CD14-positive monocyte (primary cell): ENCODE results near the gene TAGLN3. TPM values are rescaled to one million over a fixed set of nuclear protein-coding genes. Genes with fewer than 3 reads are reported as not detected.

ENCODE experiments used
- DNase-seq, 3 donors: peaks; one replicate each; pipeline ENCODE4 v3.0.0-alpha.2; 2011 to 2022
- H2AFZ ChIP-seq: 2 replicates; pipeline ENCODE4 v1.6.0; 2012; ENCODE audit warnings: mild to moderate bottlenecking, low read depth, low read length, inconsistent platforms; ENCODE audit not compliant: insufficient read depth, poor library complexity, severe bottlenecking
- H3K27ac ChIP-seq, 2 donors: 1 replicate in 1 of 2; 2 replicates in 1 of 2; pipeline ENCODE4 v1.5.1; 2012 to 2013; ENCODE audit warnings: low read length in 2 of 2, control low read depth in 1 of 2, inconsistent platforms in 1 of 2, low read depth in 1 of 2, mild to moderate bottlenecking in 1 of 2
- H3K27me3 ChIP-seq, 2 donors: one replicate each; pipeline versions ENCODE4 v1.6.0 to v1.6.1; 2011 to 2013; ENCODE audit warnings: low read length in 2 of 2; ENCODE audit not compliant: control insufficient read depth in 2 of 2, insufficient read depth in 2 of 2
- H3K36me3 ChIP-seq, 2 donors: replicated peaks in 1 of 2; 1 replicate in 1 of 2; 2 replicates in 1 of 2; pipeline versions ENCODE4 v1.5.1 to v1.6.1; 2012 to 2013; ENCODE audit warnings: low read length in 2 of 2, control low read depth in 1 of 2, inconsistent platforms in 1 of 2, mild to moderate bottlenecking in 1 of 2; ENCODE audit not compliant: insufficient read depth in 2 of 2, control insufficient read depth in 1 of 2
- H3K4me1 ChIP-seq, 2 donors: 1 replicate in 1 of 2; 2 replicates in 1 of 2; pipeline versions ENCODE4 v1.5.1 to v1.6.1; 2012 to 2013; ENCODE audit warnings: low read length in 2 of 2, control low read depth in 1 of 2, inconsistent platforms in 1 of 2, mild to moderate bottlenecking in 1 of 2, moderate library complexity in 1 of 2; ENCODE audit not compliant: insufficient read depth in 2 of 2, control insufficient read depth in 1 of 2
- H3K4me2 ChIP-seq: replicated peaks from 2 replicates; pipeline ENCODE3; 2012; ENCODE audit warnings: low read length, moderate library complexity, mild to moderate bottlenecking; ENCODE audit not compliant: poor library complexity, severe bottlenecking; ENCODE audit errors: extremely low read depth
- H3K4me3 ChIP-seq, 3 experiments: fragments of 200-600 bp in 1 of 3; sonication (generic) in 1 of 3; replicated peaks in 1 of 3; 1 replicate in 2 of 3; 2 replicates in 1 of 3; pipeline ENCODE4 v1.5.1; 2011 to 2013; ENCODE audit warnings: low read length in 3 of 3, mild to moderate bottlenecking in 3 of 3, control low read depth in 2 of 3, low read depth in 2 of 3, inconsistent platforms in 1 of 3, moderate library complexity in 1 of 3
- H3K79me2 ChIP-seq: 2 replicates; pipeline ENCODE4 v1.6.0; 2012; ENCODE audit warnings: mild to moderate bottlenecking, control low read depth, inconsistent platforms, low read length, moderate library complexity; ENCODE audit not compliant: insufficient read depth
- H3K9ac ChIP-seq: 2 replicates; pipeline ENCODE4 v1.6.0; 2017; ENCODE audit warnings: low read length, mild to moderate bottlenecking; ENCODE audit not compliant: insufficient read depth, poor library complexity, severe bottlenecking
- H3K9me3 ChIP-seq, 2 donors: replicated peaks in 1 of 2; 1 replicate in 1 of 2; 2 replicates in 1 of 2; pipeline versions ENCODE4 v1.5.1 to v1.6.1; 2012 to 2013; ENCODE audit warnings: low read length in 2 of 2, control low read depth in 1 of 2; ENCODE audit not compliant: control insufficient read depth in 1 of 2, insufficient read depth in 1 of 2
- H4K20me1 ChIP-seq: 2 replicates; pipeline ENCODE4 v1.6.0; 2012; ENCODE audit warnings: mild to moderate bottlenecking, low read length, control low read depth, moderate library complexity; ENCODE audit not compliant: insufficient read depth
- H3K27ac Mint-ChIP-seq, 7 donors: one replicate each; pipeline ENCODE4 v1.8.0; 2020; ENCODE audit warnings: mild to moderate bottlenecking in 7 of 7, mixed read lengths in 7 of 7, moderate library complexity in 6 of 7, inconsistent platforms in 2 of 7
- H3K27me3 Mint-ChIP-seq, 3 donors: one replicate each; pipeline ENCODE4 v1.8.0; 2021 to 2022; ENCODE audit warnings: low read depth in 3 of 3, mild to moderate bottlenecking in 3 of 3, mixed read lengths in 3 of 3, moderate library complexity in 3 of 3, inconsistent platforms in 1 of 3
- H3K36me3 Mint-ChIP-seq, 2 donors: one replicate each; pipeline ENCODE4 v1.8.0; 2020; ENCODE audit warnings: mixed read lengths in 2 of 2, inconsistent platforms in 1 of 2, mild to moderate bottlenecking in 1 of 2
- H3K4me1 Mint-ChIP-seq: one replicate; pipeline ENCODE4 v1.8.0; 2020; ENCODE audit warnings: mild to moderate bottlenecking, mixed read lengths
- H3K4me3 Mint-ChIP-seq, 2 donors: one replicate each; pipeline ENCODE4 v1.8.0; 2020; ENCODE audit warnings: mild to moderate bottlenecking in 2 of 2, mixed read lengths in 2 of 2, moderate library complexity in 1 of 2
- H3K9me3 Mint-ChIP-seq, 7 donors: one replicate each; pipeline ENCODE4 v1.8.0; 2020 to 2022; ENCODE audit warnings: mixed read lengths in 7 of 7, mild to moderate bottlenecking in 6 of 7, moderate library complexity in 6 of 7, inconsistent platforms in 2 of 7
- CTCF ChIP-seq: fragments of 200-600 bp; IDR thresholded peaks from one replicate; pipeline ENCODE4 v1.8.0; 2022; ENCODE audit warnings: antibody characterized with exemption, mild to moderate bottlenecking
- WGBS: methylation state at CpG from one replicate; pipeline ENCODE4 v1.1.5; 2013; ENCODE audit warnings: missing lambda C conversion rate; ENCODE audit not compliant: insufficient coverage; 5-methylcytosine and 5-hydroxymethylcytosine counted together
- intact Hi-C, 2 donors: fragments of 100-400 bp; cut with micrococcal nuclease; formaldehyde crosslinking; loops; one replicate each; pipeline versions ENCODE4 v1.15.0 to v1.15.1; 2023
- polyA plus RNA-seq, 3 donors: library from polyadenylated mRNA; depleted of rRNA in 1 of 3; unstranded in 2 of 3; stranded (reverse) in 1 of 3; fragments of 300-500 nt in 2 of 3; fragments of >200 nt in 1 of 3; fragmentation: Illumina TruSeq in 2 of 3; gene quantifications; 1 replicate in 2 of 3; 2 replicates in 1 of 3; pipeline ENCODE4 v1.2.3, GENCODE V29; 2012 to 2021

TAGLN3 gene
- polyA plus RNA-seq, 3 donors = not detected

DNA sequence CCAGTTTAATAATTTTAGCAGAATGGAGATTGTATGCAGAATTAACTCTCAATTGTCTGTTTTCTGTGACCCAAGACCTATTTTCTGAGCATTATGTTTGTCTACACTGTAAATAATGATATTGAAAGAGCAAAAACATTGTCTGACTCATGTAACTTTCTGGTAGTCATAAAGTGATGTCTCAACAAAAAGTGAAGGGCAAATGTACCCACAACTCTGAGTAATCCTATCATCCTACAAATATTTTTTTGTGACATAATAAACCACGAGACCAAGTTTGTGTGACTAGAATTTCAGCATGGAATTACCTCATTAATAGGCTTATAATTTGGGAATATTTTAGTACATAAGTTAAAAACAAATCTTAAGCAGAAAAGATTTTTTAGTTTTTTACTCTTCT, 35.3 kb upstream of the TAGLN3 start:
- no peak for TF ChIP-seq CTCF
- H3K27me3 ChIP-seq = no peaks in the 10 kb centered on the region
- H3K9me3 ChIP-seq = no peaks in the 10 kb centered on the region
- H2AFZ ChIP-seq = no peak overlapping the region
- H4K20me1 ChIP-seq = no peaks in the 10 kb centered on the region
- H3K79me2 ChIP-seq = no peaks in the 10 kb centered on the region
- intact Hi-C loops = loop anchor here in 1 of 2 donors (10.0 kb wide), 1 partner anchor 69 kb away; no protein-coding TSS in a partner anchor
- no peak overlapping the region for H3K9ac ChIP-seq
- no peak overlapping the region for H3K4me2 ChIP-seq
- H3K36me3 ChIP-seq = no peaks in the 10 kb centered on the region
- Mint-ChIP-seq H3K27ac (no peak overlapping the region), H3K4me3 (no peak overlapping the region), H3K9me3 (no peaks in the 10 kb centered on the region), H3K36me3 (no peaks in the 10 kb centered on the region), H3K4me1 (peaks cover 8% of the 10 kb centered on the region), H3K27me3 (peaks cover 0 to 2% (median 1%) of the 10 kb centered on the region in 3 donors)
- H3K4me1 ChIP-seq = peaks cover 3 to 7% of the 10 kb centered on the region in 2 donors
- no peak overlapping the region for H3K4me3 ChIP-seq
- DNase-seq = peak in 2 of 3 donors; percentile 5 to 32
- no peak overlapping the region for H3K27ac ChIP-seq
- WGBS = no CpG with 5 or more reads among the region's 1 CpG

GRCh38 chr3:111965484-111965883, 33.2 kb upstream of the TAGLN3 start:
- Mint-ChIP-seq H3K36me3 (no peaks in the 10 kb centered on the region), H3K4me3 (no peak overlapping the region), H3K27me3 (peaks cover 0 to 2% (median 1%) of the 10 kb centered on the region in 3 donors), H3K4me1 (peaks cover 8% of the 10 kb centered on the region), H3K27ac (no peak overlapping the region), H3K9me3 (no peaks in the 10 kb centered on the region)
- H3K27ac ChIP-seq = no peak overlapping the region
- peak overlapping the region; percentile 8 for H2AFZ ChIP-seq
- WGBS = no CpG with 5 or more reads among the region's 2 CpGs
- DNase-seq = no peak
- H3K9ac ChIP-seq = no peak overlapping the region
- intact Hi-C loops = loop anchor here in 1 of 2 donors (10.0 kb wide), 1 partner anchor 71 kb away; no protein-coding TSS in a partner anchor
- H3K4me3 ChIP-seq = no peak overlapping the region
- no peaks in the 10 kb centered on the region for H3K27me3 ChIP-seq
- no peak for TF ChIP-seq CTCF
- peaks cover 3 to 7% of the 10 kb centered on the region in 2 donors for H3K4me1 ChIP-seq
- no peak overlapping the region for H3K4me2 ChIP-seq
- H3K79me2 ChIP-seq = no peaks in the 10 kb centered on the region
- H3K36me3 ChIP-seq = no peaks in the 10 kb centered on the region
- no peaks in the 10 kb centered on the region for H4K20me1 ChIP-seq
- H3K9me3 ChIP-seq = no peaks in the 10 kb centered on the region
